ENCODE data around the gene EVI5.

- TF ChIP-seq, protein P1, sequence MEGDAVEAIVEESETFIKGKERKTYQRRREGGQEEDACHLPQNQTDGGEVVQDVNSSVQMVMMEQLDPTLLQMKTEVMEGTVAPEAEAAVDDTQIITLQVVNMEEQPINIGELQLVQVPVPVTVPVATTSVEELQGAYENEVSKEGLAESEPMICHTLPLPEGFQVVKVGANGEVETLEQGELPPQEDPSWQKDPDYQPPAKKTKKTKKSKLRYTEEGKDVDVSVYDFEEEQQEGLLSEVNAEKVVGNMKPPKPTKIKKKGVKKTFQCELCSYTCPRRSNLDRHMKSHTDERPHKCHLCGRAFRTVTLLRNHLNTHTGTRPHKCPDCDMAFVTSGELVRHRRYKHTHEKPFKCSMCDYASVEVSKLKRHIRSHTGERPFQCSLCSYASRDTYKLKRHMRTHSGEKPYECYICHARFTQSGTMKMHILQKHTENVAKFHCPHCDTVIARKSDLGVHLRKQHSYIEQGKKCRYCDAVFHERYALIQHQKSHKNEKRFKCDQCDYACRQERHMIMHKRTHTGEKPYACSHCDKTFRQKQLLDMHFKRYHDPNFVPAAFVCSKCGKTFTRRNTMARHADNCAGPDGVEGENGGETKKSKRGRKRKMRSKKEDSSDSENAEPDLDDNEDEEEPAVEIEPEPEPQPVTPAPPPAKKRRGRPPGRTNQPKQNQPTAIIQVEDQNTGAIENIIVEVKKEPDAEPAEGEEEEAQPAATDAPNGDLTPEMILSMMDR (IDR thresholded peaks at IDR 0.05) = no peak
- TF ChIP-seq POLR2A (IDR thresholded peaks at IDR 0.05) = no peak
Measured at GRCh38 chr1:92461364-92462097, 323.4 kb downstream of the EVI5 start.
